ENCODE data around the gene PDZD2.
A peak's percentile ranks its signal among the peaks of the same experiment; 100 is the strongest.
"Not testable (repeated sequence)": the region's sequence is repeated elsewhere in the genome, so short reads cannot be mapped to it uniquely, and the experiment has no call there.

The PDZD2 gene

GRCh38 chr5:32020271-32020670 is 381.3 kb downstream of the PDZD2 start:
- DNase-seq, result no peak

- DNase-seq, result no peak
Measured at GRCh38 chr5:32020946-32021345, 382.0 kb downstream of the PDZD2 start.

- DNase-seq, result no peak
Measured at GRCh38 chr5:32021771-32022170, 382.8 kb downstream of the PDZD2 start.

- DNase-seq, result no peak
Measured at GRCh38 chr5:32022638-32023037, 383.7 kb downstream of the PDZD2 start.

GRCh38 chr5:32023816-32024215 is 384.9 kb downstream of the PDZD2 start:
- DNase-seq, result no peak

GRCh38 chr5:32024751-32025150 is 385.8 kb downstream of the PDZD2 start:
- DNase-seq, result no peak

- no peak for DNase-seq
Measured at GRCh38 chr5:32027093-32027716, 388.3 kb downstream of the PDZD2 start.

GRCh38 chr5:32027717-32028458 is 389.0 kb downstream of the PDZD2 start:
- DNase-seq, result peak; percentile 68 to 72

GRCh38 chr5:32029261-32029660 is 390.3 kb downstream of the PDZD2 start:
- DNase-seq, result no peak

GRCh38 chr5:32029781-32030180 is 390.9 kb downstream of the PDZD2 start:
- DNase-seq, result no peak

- DNase-seq, result no peak
Measured at GRCh38 chr5:32030222-32030621, 391.3 kb downstream of the PDZD2 start.

- DNase-seq, result no peak
Measured at GRCh38 chr5:32030686-32031085, 391.8 kb downstream of the PDZD2 start.

GRCh38 chr5:32031089-32031488 is 392.2 kb downstream of the PDZD2 start:
- DNase-seq, result no peak

- no peak for DNase-seq
Measured at GRCh38 chr5:32038523-32038922, 399.6 kb downstream of the PDZD2 start.

GRCh38 chr5:32039133-32039532 is 400.2 kb downstream of the PDZD2 start:
- DNase-seq, result not testable (repeated sequence)

GRCh38 chr5:32039601-32040000 is 400.7 kb downstream of the PDZD2 start:
- not testable (repeated sequence) for DNase-seq

GRCh38 chr5:32040181-32040695 is 401.3 kb downstream of the PDZD2 start:
- not testable (repeated sequence) for DNase-seq

- no peak for DNase-seq
Measured at GRCh38 chr5:32042551-32042961, 403.6 kb downstream of the PDZD2 start.

- no peak for DNase-seq
Measured at GRCh38 chr5:32043105-32043504, 404.2 kb downstream of the PDZD2 start.

GRCh38 chr5:32044434-32044833 is 405.5 kb downstream of the PDZD2 start:
- DNase-seq, result no peak

- DNase-seq, result no peak
Measured at GRCh38 chr5:32044939-32045338, 406.0 kb downstream of the PDZD2 start.

- DNase-seq, result no peak
Measured at GRCh38 chr5:32047056-32047455, 408.1 kb downstream of the PDZD2 start.

- no peak for DNase-seq
Measured at GRCh38 chr5:32051796-32052195, 412.9 kb downstream of the PDZD2 start.
